HEK293T (cell line): Measurements from ENCODE around the gene GMPPB.

Experiments used
- BHLHE40 ChIP-seq: fragments of 450-650 bp; IDR thresholded peaks from 2 replicates; pipeline ENCODE4 v1.6.1; 2016; ENCODE audit warnings: mild to moderate bottlenecking, moderate library complexity, borderline replicate concordance
- FOXA1 ChIP-seq: fragments of 450-650 bp; IDR thresholded peaks from 2 replicates; pipeline ENCODE4 v1.6.1; 2016; ENCODE audit warnings: mild to moderate bottlenecking
- FOXK2 ChIP-seq: fragments of 450-650 bp; IDR thresholded peaks from 2 replicates; pipeline ENCODE4 v1.6.1; 2016; ENCODE audit warnings: mild to moderate bottlenecking
- FOXM1 ChIP-seq: fragments of 450-650 bp; IDR thresholded peaks from 2 replicates; pipeline ENCODE4 v1.6.1; 2017; ENCODE audit warnings: mild to moderate bottlenecking, borderline replicate concordance
- HDGF ChIP-seq: fragments of 450-650 bp; IDR thresholded peaks from 2 replicates; pipeline ENCODE4 v1.6.1; 2017; ENCODE audit warnings: antibody characterized with exemption, borderline replicate concordance
- L3MBTL2 ChIP-seq: fragments of 450-650 bp; conservative IDR thresholded peaks from 2 replicates; pipeline ENCODE4 v1.6.1; 2016; ENCODE audit warnings: mild to moderate bottlenecking
- NFRKB ChIP-seq: fragments of 450-650 bp; IDR thresholded peaks from 2 replicates; pipeline ENCODE4 v1.6.1; 2016; ENCODE audit warnings: mild to moderate bottlenecking, moderate library complexity
- SP1 ChIP-seq: fragments of 450-650 bp; IDR thresholded peaks from 2 replicates; pipeline ENCODE4 v1.6.1; 2017
- SUZ12 ChIP-seq: fragments of 450-650 bp; IDR thresholded peaks from 2 replicates; pipeline ENCODE4 v1.6.1; 2016; ENCODE audit warnings: mild to moderate bottlenecking
- ZNF384 ChIP-seq: fragments of 450-650 bp; IDR thresholded peaks from 2 replicates; pipeline ENCODE4 v1.6.1; 2016

- no peak for TF ChIP-seq FOXM1
- TF ChIP-seq SUZ12 = no peak
- TF ChIP-seq HDGF = no peak
- TF ChIP-seq SP1 = no peak
- no peak for TF ChIP-seq ZNF384
- no peak for TF ChIP-seq BHLHE40
- TF ChIP-seq FOXK2 = no peak
- no peak for TF ChIP-seq NFRKB
- TF ChIP-seq L3MBTL2 = peak; percentile 37; the same call in 1 of the 2 replicates
- TF ChIP-seq FOXA1 = no peak
Observed at GRCh38 chr3:49674497-49674983, 49.2 kb downstream of the GMPPB start.
